ENCODE data around the gene UBTD2.

The UBTD2 gene

GRCh38 chr5:172160506-172160905 is 123.1 kb downstream of the UBTD2 start (continued):
- TF ChIP-seq PATZ1 (CRISPR knock-in tag; IDR thresholded peaks at IDR 0.05; ENCODE audit: borderline replicate concordance) = no peak
- TF ChIP-seq CREB5 (CRISPR knock-in tag; IDR thresholded peaks at IDR 0.05; ENCODE audit: low read depth) = no peak
- no peak for TF ChIP-seq CSRNP3 (CRISPR knock-in tag; IDR thresholded peaks at IDR 0.05)
- TF ChIP-seq RARB (CRISPR knock-in tag; IDR thresholded peaks at IDR 0.05) = no peak
- TF ChIP-seq ESRRG (CRISPR knock-in tag; IDR thresholded peaks at IDR 0.05) = no peak
- TF ChIP-seq BACH2 (CRISPR knock-in tag; IDR thresholded peaks at IDR 0.05; ENCODE audit: borderline replicate concordance) = no peak
